IgD-negative memory B cell (primary cell): ENCODE data around the gene GPR3. TPM values are rescaled to one million over a fixed set of nuclear protein-coding genes. Genes with fewer than 3 reads are reported as not detected.

Source experiments
- H3K27ac Mint-ChIP-seq, 3 donors: one replicate each; pipeline ENCODE4 v1.8.0; 2020 to 2022; ENCODE audit warnings: mild to moderate bottlenecking in 3 of 3, mixed read lengths in 3 of 3, moderate library complexity in 1 of 3
- H3K27me3 Mint-ChIP-seq: one replicate; pipeline ENCODE4 v1.8.0; 2021; ENCODE audit warnings: mixed read lengths
- H3K36me3 Mint-ChIP-seq: one replicate; pipeline ENCODE4 v1.8.0; 2020; ENCODE audit warnings: mild to moderate bottlenecking, mixed read lengths
- H3K4me1 Mint-ChIP-seq, 3 donors: one replicate each; pipeline ENCODE4 v1.8.0; 2020 to 2022; ENCODE audit warnings: mixed read lengths in 3 of 3, mild to moderate bottlenecking in 1 of 3
- H3K4me3 Mint-ChIP-seq, 4 donors: one replicate each; pipeline ENCODE4 v1.8.0; 2020 to 2022; ENCODE audit warnings: mild to moderate bottlenecking in 4 of 4, mixed read lengths in 4 of 4, moderate library complexity in 3 of 4
- H3K9me3 Mint-ChIP-seq, 3 donors: one replicate each; pipeline ENCODE4 v1.8.0; 2020 to 2021; ENCODE audit warnings: mixed read lengths in 3 of 3, mild to moderate bottlenecking in 1 of 3
- polyA plus RNA-seq: library from polyadenylated mRNA; unstranded; fragments of 300-500 nt; fragmentation: Illumina TruSeq; gene quantifications from one replicate; pipeline ENCODE4 v1.2.3, GENCODE V29; 2021

GPR3 gene
- polyA plus RNA-seq, 1 donor from 2014 or later = 0.16 TPM

DNA sequence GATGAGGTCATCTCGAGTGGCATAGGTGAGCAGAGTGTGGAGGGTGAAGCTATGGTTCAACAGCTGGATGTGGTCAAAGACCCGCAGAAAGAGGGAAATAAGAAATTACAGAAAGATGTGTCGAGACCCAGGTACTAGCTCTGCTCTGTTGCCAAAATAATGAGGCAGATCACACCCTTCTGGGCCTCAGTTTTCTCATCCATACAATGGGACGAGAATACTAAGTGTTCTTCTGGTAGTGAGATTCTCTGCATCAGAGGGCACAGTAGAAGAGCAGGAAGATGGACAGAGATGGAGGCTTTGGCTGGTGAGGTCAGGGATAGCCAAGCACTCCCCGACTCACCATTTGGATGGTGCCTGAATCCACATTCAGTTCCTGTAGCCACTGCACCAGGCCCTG, 36.7 kb upstream of the GPR3 start:
- no peaks in the 10 kb centered on the region for H3K36me3 Mint-ChIP-seq
- no peaks in the 10 kb centered on the region for H3K9me3 Mint-ChIP-seq
- peaks cover 2% of the 10 kb centered on the region for H3K27me3 Mint-ChIP-seq
- peaks cover 17 to 32% (median 29%) of the 10 kb centered on the region in 3 donors for H3K4me1 Mint-ChIP-seq
- peak overlapping the region in 3 of 4 donors; percentile 9 to 87 (median 85) for H3K4me3 Mint-ChIP-seq
- H3K27ac Mint-ChIP-seq = peak overlapping the region in 2 of 3 donors; percentile 81 to 85

- Mint-ChIP-seq H3K4me1 (peaks cover 17 to 32% (median 29%) of the 10 kb centered on the region in 3 donors), H3K27me3 (peaks cover 2% of the 10 kb centered on the region), H3K27ac (peak overlapping the region in 2 of 3 donors; percentile 39 to 85), H3K36me3 (no peaks in the 10 kb centered on the region), H3K9me3 (no peaks in the 10 kb centered on the region), H3K4me3 (peak overlapping the region; percentile 75 to 88 (median 81))
Measured at GRCh38 chr1:27356277-27356618, 36.2 kb upstream of the GPR3 start.

DNA sequence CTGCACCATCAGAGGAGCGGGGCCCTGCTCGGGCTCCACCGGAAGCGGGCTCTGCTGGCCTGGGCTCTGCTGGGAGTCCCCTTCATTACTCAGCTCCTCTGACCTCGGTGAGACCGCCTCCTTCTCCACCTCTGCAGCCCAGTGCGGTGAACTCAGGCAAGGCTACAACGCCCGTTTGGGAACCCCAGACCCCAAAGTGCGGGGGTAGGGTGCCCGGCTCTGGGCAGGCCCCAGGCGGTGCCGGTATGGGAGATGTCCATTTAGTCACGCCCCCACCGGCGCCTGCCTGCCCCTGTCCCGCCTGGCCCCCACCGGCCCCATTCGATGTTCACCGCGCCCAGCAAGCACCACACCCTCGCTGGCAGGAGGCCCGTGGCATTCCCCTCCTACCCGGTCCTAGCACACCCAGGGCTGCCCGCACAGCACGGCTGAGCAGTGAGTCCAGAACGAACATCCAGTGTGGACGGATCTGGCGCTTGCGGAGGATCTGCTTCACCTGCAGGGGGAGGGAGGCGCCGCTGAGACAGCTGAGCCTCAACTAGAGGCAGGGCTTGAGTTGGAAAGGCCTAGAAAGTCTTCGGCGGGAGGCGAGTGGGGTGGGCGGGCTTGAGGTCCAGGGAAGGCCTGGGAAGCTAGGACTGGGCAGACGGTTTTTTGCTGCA, 35.7 kb upstream of the GPR3 start:
- Mint-ChIP-seq H3K36me3 (no peaks in the 10 kb centered on the region), H3K27ac (peak overlapping the region; percentile 59 to 86 (median 84)), H3K4me1 (peaks cover 17 to 32% (median 29%) of the 10 kb centered on the region in 3 donors), H3K4me3 (peak overlapping the region; percentile 75 to 88 (median 81)), H3K9me3 (no peaks in the 10 kb centered on the region), H3K27me3 (peaks cover 2% of the 10 kb centered on the region)

DNA sequence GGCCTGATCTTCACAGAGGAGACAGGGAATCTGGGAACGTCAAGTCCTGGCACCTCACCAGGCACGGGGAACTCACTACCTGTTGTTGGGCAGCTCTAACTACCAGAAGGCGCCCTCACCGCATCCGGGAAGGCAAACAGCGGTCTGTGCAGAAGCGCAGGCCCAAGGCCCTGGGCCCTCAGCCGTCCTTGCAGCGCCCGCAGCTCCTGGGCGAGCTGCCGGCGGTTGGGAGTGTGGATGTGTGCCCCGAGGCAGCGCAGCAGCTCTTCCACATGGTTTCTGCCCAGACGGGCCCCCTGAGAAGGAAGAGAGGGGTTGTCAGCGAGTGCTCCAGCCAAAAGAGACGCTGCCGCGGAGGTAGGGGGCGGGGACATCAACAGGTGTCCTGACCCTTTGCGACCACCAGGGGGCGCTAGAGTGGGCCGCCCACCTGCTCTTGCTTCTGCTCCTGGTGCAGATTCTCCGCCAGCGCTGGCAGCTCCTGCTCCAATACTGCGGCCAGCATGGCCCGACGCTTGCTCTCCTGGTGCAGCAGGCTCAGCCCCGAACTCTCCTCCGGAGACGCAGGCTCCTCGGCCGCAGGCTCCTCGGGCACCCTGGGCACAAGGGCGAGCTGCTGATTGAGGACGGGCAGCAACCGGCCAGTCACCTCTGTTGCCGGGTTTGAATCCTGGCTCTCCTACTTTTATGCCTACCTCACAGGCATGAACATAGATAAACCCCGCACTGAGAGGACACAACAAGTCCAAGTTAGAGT, 35.0 kb upstream of the GPR3 start:
- Mint-ChIP-seq H3K4me1 (peaks cover 17 to 32% (median 29%) of the 10 kb centered on the region in 3 donors), H3K9me3 (no peaks in the 10 kb centered on the region), H3K27ac (peak overlapping the region; percentile 59 to 86 (median 84)), H3K27me3 (peaks cover 2% of the 10 kb centered on the region), H3K36me3 (no peaks in the 10 kb centered on the region), H3K4me3 (peak overlapping the region; percentile 75 to 91 (median 86))

GRCh38 chr1:27358038-27358927, 34.1 kb upstream of the GPR3 start:
- no peaks in the 10 kb centered on the region for H3K36me3 Mint-ChIP-seq
- H3K4me3 Mint-ChIP-seq = peak overlapping the region in 2 of 4 donors; percentile 72 to 85
- H3K9me3 Mint-ChIP-seq = no peaks in the 10 kb centered on the region
- peaks cover 17 to 32% (median 29%) of the 10 kb centered on the region in 3 donors for H3K4me1 Mint-ChIP-seq
- H3K27ac Mint-ChIP-seq = peak overlapping the region; percentile 59 to 85 (median 71)
- H3K27me3 Mint-ChIP-seq = peaks cover 2% of the 10 kb centered on the region

GRCh38 chr1:27358928-27359313, 33.5 kb upstream of the GPR3 start:
- H3K4me3 Mint-ChIP-seq = peak overlapping the region; percentile 12 to 77 (median 67)
- no peaks in the 10 kb centered on the region for H3K36me3 Mint-ChIP-seq
- H3K27me3 Mint-ChIP-seq = peaks cover 2% of the 10 kb centered on the region
- H3K9me3 Mint-ChIP-seq = no peaks in the 10 kb centered on the region
- peaks cover 17 to 32% (median 29%) of the 10 kb centered on the region in 3 donors for H3K4me1 Mint-ChIP-seq
- H3K27ac Mint-ChIP-seq = peak overlapping the region in 2 of 3 donors; percentile 23 to 85

GRCh38 chr1:27359822-27360158, 32.6 kb upstream of the GPR3 start:
- peaks cover 2% of the 10 kb centered on the region for H3K27me3 Mint-ChIP-seq
- H3K27ac Mint-ChIP-seq = no peak overlapping the region
- peak overlapping the region; percentile 12 to 86 (median 75) for H3K4me3 Mint-ChIP-seq
- H3K9me3 Mint-ChIP-seq = no peaks in the 10 kb centered on the region
- no peaks in the 10 kb centered on the region for H3K36me3 Mint-ChIP-seq
- H3K4me1 Mint-ChIP-seq = peaks cover 20 to 35% (median 29%) of the 10 kb centered on the region in 3 donors

- Mint-ChIP-seq H3K4me3 (peak overlapping the region; percentile 12 to 86 (median 75)), H3K36me3 (no peaks in the 10 kb centered on the region), H3K9me3 (no peaks in the 10 kb centered on the region), H3K4me1 (peaks cover 25 to 39% (median 32%) of the 10 kb centered on the region in 3 donors), H3K27ac (no peak overlapping the region), H3K27me3 (peaks cover 2% of the 10 kb centered on the region)
Measured at GRCh38 chr1:27360159-27361043, 32.0 kb upstream of the GPR3 start.

GRCh38 chr1:27361044-27361402, 31.4 kb upstream of the GPR3 start:
- H3K4me1 Mint-ChIP-seq = peaks cover 25 to 33% (median 32%) of the 10 kb centered on the region in 3 donors
- H3K27me3 Mint-ChIP-seq = peaks cover 2% of the 10 kb centered on the region
- H3K27ac Mint-ChIP-seq = no peak overlapping the region
- H3K4me3 Mint-ChIP-seq = peak overlapping the region; percentile 12 to 86 (median 75)
- no peaks in the 10 kb centered on the region for H3K9me3 Mint-ChIP-seq
- H3K36me3 Mint-ChIP-seq = no peaks in the 10 kb centered on the region

DNA sequence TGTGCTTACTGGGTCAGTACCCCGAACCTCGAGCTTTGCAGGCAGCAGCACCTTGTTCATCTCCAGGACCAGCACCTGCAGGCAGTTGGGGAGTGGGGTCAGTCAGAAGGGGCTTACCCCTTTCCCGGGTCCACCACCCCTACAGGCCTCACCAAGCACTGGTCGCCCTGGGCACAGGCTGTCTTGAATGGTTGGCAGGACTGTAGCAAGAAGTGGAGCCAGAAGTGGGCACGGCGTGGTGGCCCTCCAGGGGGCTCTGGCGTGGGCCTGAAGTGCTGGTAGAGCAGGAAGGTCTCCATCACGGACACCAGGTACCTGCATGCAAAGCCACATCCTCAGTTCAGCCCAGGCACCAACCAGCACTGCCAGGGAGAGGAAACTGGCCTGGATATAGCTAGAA, 30.9 kb upstream of the GPR3 start:
- peaks cover 25 to 32% (median 29%) of the 10 kb centered on the region in 3 donors for H3K4me1 Mint-ChIP-seq
- H3K9me3 Mint-ChIP-seq = no peaks in the 10 kb centered on the region
- peak overlapping the region; percentile 12 to 70 (median 42) for H3K4me3 Mint-ChIP-seq
- H3K27me3 Mint-ChIP-seq = peaks cover 2% of the 10 kb centered on the region
- peak overlapping the region in 1 of 3 donors; percentile 47 for H3K27ac Mint-ChIP-seq
- H3K36me3 Mint-ChIP-seq = no peaks in the 10 kb centered on the region

DNA sequence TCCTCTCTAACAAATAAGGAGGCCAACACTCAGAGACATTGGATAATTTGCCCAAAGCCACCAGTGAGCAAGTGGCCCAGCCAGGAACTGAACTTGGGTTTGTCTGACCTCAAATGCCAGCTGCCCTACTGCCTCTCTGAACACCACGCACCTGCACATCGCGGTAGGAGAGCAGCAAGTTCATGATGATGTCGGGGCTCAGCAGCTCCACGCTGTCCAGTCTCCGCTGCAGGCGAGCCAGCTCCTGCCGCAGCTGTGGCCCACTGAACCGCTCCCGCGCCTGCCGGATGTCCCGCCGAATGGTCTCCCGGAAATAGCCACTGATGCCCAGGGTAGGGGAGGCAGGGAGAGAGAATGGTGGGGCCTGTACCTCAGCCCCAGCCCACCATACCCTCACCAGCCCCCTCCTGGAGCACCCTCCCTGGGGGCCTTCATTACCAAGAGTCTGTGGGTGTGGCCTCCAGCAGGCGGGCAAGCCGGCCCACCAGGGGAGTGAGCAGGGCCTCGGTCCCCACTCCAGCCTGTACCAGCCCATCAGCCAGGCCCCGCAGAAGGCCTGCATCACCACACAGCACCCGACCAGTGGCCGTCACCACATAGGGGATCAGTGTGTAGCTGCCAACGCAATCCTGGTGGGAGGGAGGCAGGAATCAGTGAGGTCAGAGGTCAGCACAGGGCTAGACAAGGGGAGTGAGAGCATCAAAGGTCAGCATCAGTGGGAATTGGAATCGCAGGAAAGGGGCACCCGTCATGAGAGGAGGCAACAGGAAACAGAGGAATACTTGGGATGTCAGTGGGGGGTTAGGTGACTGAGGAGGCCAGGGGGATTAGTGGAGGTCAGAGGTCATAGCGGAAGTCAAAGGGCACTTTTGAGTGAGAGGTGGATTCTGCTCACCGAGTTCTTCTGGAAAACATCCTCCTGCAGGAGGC, 28.4 kb upstream of the GPR3 start:
- Mint-ChIP-seq H3K9me3 (no peaks in the 10 kb centered on the region), H3K4me1 (peaks cover 23 to 34% (median 24%) of the 10 kb centered on the region in 3 donors), H3K27me3 (peaks cover 2% of the 10 kb centered on the region), H3K4me3 (peak overlapping the region in 3 of 4 donors; percentile 12 to 58 (median 41)), H3K27ac (peak overlapping the region in 1 of 3 donors; percentile 45), H3K36me3 (no peaks in the 10 kb centered on the region)

- H3K27ac Mint-ChIP-seq = peak overlapping the region in 1 of 3 donors; percentile 61
- H3K4me3 Mint-ChIP-seq = peak overlapping the region; percentile 83 to 96 (median 91)
Measured at GRCh38 chr1:27364696-27365371, 27.6 kb upstream of the GPR3 start.

More at GRCh38 chr1:27364696-27365371, 27.6 kb upstream of the GPR3 start:
- H3K36me3 Mint-ChIP-seq = no peaks in the 10 kb centered on the region
- no peaks in the 10 kb centered on the region for H3K9me3 Mint-ChIP-seq
- peaks cover 2% of the 10 kb centered on the region for H3K27me3 Mint-ChIP-seq
- H3K4me1 Mint-ChIP-seq = peaks cover 25 to 36% (median 28%) of the 10 kb centered on the region in 3 donors
